ENCODE measurements around the gene CD99L2.
A peak's percentile ranks its signal among the peaks of the same experiment; 100 is the strongest.
"Not testable (repeated sequence)": the region's sequence is repeated elsewhere in the genome, so short reads cannot be mapped to it uniquely, and the experiment has no call there.

Gene CD99L2

GRCh38 chrX:150896632-150897031 is 1.8 kb downstream of the CD99L2 start:
- no peak for DNase-seq

- no peak for DNase-seq
Observed at GRCh38 chrX:150893936-150894335, 4.5 kb downstream of the CD99L2 start.

DNA sequence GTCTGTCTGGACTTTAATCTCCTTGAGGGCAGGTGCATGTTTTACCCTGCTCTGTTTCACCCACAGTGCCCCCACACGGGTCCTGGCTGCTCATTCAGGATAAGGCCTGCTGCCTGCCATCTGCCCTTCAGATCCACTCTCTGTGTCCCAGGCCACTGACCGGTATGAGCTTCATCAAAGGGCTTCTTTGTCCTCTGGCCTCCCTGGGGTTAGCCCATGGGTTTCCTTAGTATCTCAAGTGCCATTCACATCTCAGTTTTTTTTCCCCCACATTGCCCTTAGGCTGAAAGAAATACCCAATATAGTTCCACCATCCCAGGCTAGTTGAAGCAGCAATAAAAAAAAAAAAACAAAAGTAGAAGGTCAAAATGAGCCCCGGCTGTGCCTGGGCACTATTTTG is 9.3 kb downstream of the CD99L2 start:
- no peak for DNase-seq

DNA sequence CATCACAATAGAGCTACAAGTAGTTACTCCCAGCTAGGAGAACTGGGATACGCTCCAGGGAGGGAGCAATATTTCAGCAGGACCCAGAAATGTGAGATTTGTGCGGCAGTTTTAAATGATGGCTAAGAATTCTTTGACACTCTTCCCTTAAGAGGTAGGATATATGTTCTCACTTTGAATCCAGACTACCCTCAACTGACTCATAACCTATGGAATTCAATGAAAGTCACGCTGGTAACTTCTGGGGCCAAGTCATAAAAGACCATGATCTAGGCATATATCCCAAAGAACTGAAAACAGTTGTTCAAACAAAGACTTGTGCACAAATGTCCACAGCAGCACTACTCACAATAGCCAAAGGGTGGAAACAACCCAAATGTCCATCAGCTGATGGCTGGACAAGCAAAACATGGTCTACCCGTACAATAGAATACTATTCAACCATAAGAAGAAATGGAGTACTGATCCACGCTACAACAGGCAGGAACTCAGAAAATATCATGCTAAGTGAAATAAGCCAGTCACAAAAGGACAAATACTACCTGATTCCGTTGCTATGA is 10.5 kb downstream of the CD99L2 start:
- no peak for DNase-seq

- DNase-seq: not testable (repeated sequence)
Observed at GRCh38 chrX:150887268-150887667, 11.2 kb downstream of the CD99L2 start.

DNA sequence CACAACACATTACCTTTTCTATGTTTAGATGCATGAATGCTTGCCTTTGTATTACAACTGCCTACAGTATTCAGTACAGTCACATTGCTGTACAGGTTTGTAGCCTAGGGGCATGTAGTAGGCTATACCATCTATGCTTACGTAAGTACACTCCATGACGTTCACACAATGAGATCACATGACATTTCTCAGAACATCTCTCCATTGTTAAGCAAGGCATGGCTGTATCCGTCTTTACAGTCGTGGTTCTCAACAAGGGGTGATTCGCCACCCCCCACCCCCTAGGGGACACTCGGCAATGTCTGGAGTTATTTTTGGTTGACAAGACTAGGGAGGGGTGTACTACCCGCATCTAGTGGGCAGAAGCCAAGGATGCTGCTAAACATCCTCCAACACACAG is 12.1 kb downstream of the CD99L2 start:
- no peak for DNase-seq

DNA sequence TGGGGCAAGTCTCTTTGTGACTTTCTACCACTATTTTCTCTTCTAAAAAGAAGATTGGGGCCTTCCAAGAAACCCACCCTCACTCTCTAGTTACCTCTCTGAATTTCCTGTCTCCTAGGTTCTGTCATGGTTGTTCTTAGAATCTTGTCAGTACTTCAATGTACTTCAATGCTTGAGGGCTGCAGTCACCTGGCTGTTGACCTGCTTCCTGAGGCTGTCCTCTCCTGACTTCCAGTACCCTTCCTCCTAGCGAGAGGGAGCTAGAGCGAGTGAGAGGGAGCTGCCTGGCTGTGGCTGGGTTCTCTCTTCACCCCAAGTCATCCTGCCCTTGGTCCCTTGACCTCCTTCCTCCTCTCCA is 17.7 kb downstream of the CD99L2 start:
- DNase-seq: no peak

- DNase-seq: no peak
Observed at GRCh38 chrX:150879855-150880807, 18.3 kb downstream of the CD99L2 start.

GRCh38 chrX:150875621-150876020 is 22.8 kb downstream of the CD99L2 start:
- DNase-seq: peak; percentile 28

GRCh38 chrX:150874448-150874847 is 24.0 kb downstream of the CD99L2 start:
- no peak for DNase-seq

DNA sequence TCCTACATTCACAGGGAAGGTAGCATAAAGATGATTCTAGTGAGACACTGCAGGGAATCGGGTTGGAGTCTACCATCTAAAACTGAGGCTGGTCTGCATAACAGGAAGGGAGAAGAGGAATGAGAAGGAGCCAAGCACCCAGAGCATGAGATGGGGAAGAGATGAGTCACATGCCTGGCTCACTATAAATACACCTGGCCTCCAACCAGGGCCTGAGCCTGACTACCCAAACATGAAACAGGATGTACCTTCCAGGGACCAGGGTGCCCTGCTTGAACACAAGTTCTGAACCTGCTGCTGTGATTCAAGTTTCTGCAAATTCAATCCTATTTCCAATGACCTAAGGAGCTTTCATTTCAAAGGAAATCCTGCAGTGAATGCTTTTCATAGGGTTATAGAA is 24.9 kb downstream of the CD99L2 start:
- no peak for DNase-seq

DNA sequence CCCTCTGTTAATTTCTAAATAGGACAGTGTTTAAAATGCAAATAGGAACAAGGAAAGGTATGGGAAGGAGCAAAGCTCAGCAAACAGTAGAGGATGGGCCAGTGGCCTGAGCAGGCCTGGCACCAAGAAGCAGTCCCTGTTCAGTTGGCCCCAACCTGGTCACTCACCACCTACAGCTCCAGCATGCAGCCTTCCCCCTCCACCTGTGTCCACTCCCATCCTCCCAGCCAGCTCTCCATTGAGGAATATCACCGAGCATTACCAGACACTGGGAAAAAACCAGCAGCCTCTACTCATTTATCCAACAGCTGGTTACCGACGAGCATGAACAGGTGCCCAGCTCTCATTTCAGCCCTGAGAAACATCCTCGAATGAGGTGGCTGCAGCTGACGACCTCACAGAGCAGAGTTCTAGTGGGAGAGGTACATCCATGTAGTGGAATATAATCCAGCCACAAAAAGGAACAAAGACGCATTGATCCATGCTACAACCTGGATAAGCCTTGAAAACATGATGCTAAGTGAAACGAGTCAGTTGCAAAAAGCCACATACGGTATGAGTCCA is 25.6 kb downstream of the CD99L2 start:
- DNase-seq: no peak

- no peak for DNase-seq
Observed at GRCh38 chrX:150871341-150871811, 27.1 kb downstream of the CD99L2 start.

DNA sequence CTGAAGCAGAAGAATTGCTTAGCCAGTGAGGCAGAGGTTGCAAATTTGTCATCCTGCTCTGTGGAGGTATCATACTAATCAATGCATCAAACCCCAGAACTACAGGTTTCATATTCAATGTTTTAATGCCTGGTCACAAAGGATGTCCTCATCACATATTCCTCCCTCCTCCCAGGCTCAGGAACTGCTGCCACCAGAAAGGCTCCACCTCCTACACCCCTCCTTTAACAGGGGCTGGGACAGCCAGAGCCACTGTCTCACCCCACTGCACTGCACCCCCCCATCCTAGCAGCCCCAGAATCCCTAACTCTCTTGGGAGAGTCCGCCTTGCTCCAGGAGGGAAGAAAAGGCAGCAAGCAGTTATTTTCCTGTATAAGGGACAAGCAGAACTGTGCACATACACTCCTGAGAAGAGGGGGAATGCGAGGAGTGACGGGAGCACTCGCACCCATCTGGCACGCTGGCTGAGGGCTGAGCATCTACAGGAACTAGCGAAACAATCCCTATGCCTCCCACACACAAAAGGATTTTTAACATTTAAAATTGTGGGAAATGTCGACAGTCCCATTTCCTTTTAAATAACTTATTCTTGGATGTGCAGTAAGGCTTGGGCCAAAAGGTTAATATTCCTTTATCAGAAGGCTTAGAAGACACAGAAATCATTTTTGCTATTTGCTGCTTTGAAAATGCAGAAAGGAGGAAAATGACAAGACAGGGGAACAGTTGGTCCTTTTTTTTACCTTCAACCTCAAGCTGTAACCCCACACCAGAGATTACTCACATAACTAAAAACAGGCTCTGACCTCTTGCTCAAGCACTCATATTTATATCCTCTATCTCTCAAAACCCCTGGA is 27.8 kb downstream of the CD99L2 start:
- DNase-seq: no peak

DNA sequence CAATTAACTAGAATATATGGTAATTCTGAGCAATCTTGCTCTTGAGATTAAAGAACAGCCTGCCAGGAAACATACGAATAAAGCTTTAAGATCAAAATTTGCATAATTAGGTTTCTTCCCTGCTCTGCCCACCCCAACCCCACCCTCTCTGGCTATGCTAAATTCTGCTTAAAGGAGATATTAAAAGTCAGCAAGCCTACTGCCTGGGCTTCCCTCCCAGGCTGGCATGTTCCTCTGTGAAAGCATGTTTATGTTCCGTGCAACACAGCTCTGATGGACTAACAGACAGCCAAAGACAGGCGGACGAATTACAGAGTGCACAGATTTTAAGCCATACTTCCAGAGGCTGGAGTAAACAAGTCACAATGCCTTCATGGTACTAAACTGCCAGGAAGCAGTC is 28.4 kb downstream of the CD99L2 start:
- DNase-seq: no peak

GRCh38 chrX:150869450-150869849 is 29.0 kb downstream of the CD99L2 start:
- DNase-seq: no peak

DNA sequence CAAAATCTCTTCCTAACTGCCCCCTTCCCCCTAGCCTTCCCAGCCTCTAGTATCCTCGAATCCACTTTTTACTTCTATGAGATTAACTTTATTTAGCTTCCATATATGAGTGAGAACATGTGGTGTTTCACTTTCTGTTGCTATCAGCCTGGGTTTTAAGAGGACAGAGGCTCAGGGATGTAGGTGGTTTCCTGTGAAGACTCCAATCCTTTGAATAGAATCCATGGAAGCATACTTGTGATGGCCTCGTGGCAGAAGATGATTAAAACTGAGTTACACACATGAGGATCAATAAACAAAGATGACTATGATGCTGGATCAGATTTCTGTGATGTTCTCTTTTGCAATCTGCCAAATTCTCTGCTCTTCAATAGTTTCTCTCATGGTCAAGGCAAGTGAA is 29.8 kb downstream of the CD99L2 start:
- DNase-seq: no peak

GRCh38 chrX:150864127-150864526 is 34.3 kb downstream of the CD99L2 start:
- no peak for DNase-seq

- DNase-seq: no peak
Observed at GRCh38 chrX:150863191-150863590, 35.3 kb downstream of the CD99L2 start.

DNA sequence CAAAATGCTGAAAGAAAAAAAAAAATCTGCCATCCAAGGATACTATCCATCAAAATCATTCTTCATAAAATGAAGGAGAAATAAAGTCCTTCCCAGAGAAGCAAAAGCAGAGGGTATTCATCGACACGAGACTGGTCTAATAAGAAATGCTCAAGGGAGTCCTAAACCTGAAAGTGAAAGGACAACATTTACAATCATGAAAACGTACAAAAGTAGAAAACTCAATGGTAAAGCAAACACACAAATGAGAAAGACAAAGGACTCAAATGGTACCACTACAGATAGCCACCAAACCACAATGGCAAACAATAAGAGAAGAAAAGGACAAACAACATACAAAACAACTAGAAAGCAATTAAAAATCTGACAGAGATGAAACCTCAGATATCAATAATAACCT is 41.0 kb downstream of the CD99L2 start:
- DNase-seq: no peak

DNA sequence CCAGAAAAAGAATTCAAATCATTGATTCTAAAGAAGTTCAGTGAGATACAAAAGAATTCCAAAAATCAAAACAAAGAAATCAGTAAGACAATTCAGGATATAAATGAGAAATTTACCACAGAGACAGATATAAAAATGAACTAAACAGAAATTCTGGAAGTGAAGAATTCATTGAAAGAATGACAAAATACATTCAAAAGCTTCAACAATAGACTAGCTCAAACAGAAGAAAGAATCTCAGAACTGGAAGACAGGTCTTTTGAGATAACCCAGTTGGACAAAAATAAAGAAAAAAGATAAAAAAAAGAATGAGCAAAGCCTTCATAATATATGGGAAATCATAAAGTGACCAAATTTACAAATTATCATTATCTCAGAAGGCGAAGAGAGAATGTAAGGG is 41.7 kb downstream of the CD99L2 start:
- no peak for DNase-seq

DNA sequence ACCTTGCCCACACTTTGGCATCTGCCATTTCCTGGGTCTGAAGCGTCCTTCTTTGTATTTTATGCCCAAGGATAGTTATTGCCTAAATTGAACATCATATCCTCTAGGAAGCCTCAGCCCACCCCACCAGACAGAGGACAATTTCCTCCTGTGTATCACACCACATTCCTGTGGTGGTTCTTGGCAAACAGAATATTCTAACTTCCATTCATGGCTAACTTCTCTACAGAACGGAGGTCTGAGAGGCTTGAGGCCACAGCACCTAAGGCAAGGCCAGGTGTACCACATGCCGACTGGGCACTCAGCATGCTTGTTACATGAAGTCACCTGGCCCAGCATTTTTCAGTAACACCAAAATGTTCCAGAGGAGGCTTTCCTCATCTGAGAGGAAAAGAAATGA is 42.4 kb downstream of the CD99L2 start:
- DNase-seq: no peak

- DNase-seq: no peak
Observed at GRCh38 chrX:150854856-150855255, 43.6 kb downstream of the CD99L2 start.

Data from activated naive CD4-positive, alpha-beta T cell treated with Interleukin-2 at 50 U/mL for 16 hours (primary cell).